Measurements from ENCODE around the gene WBP1.

WBP1 gene

DNA sequence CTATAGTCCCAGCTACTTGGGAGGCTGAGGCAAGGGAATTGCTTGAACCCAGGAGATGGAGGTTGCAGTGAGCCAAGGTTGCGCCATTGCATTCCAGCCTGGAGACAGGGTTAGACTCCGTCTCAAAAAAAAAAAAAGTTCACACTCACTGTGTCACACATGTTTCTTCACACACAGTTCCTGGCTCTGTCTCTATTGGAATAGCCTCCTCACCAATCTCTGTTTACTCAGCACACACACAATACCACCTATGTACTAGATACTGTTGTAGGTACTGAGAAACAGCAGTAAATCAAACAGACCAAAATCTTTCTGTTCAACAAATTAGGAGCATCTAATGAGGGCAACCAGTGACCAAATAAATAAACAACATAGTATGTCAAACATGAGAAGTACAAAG lies 27.9 kb downstream of the WBP1 start:
- no peak for DNase-seq
- Histone ChIP-seq H3K4me1 (ENCODE audit: insufficient read depth, low read length) (peaks cover 28% of the 10 kb centered on the region), H3K27ac (ENCODE audit: low read length) (no peak overlapping the region), H3K79me2 (ENCODE audit: insufficient read depth, low read length) (peaks cover 49% of the 10 kb centered on the region), H3K4me2 (ENCODE audit: insufficient read depth, low read length) (no peak overlapping the region), H3K27me3 (ENCODE audit: insufficient read depth, low read length, poor library complexity) (no peaks in the 10 kb centered on the region), H2AFZ (ENCODE audit: low read depth, low read length) (no peak overlapping the region), H3K4me3 (ENCODE audit: low read depth in 1 of 2, low read length in 2 of 2) (no peak overlapping the region), H3K9me3 (ENCODE audit: insufficient read depth, low read length, severe bottlenecking) (no peaks in the 10 kb centered on the region), H4K20me1 (ENCODE audit: insufficient read depth, low read length) (peaks cover 9% of the 10 kb centered on the region), H3K36me3 (ENCODE audit: insufficient read depth, low read length) (peaks cover 66% of the 10 kb centered on the region), H3K9ac (ENCODE audit: low read depth, low read length) (no peak overlapping the region)
- ATAC-seq (ENCODE audit: insufficient read depth, low read depth) = no peak
- no peak for TF ChIP-seq EZH2 (IDR thresholded peaks at IDR 0.05; ENCODE audit: borderline replicate concordance, low read depth, low read length, severe bottlenecking)
- TF ChIP-seq, protein P1, sequence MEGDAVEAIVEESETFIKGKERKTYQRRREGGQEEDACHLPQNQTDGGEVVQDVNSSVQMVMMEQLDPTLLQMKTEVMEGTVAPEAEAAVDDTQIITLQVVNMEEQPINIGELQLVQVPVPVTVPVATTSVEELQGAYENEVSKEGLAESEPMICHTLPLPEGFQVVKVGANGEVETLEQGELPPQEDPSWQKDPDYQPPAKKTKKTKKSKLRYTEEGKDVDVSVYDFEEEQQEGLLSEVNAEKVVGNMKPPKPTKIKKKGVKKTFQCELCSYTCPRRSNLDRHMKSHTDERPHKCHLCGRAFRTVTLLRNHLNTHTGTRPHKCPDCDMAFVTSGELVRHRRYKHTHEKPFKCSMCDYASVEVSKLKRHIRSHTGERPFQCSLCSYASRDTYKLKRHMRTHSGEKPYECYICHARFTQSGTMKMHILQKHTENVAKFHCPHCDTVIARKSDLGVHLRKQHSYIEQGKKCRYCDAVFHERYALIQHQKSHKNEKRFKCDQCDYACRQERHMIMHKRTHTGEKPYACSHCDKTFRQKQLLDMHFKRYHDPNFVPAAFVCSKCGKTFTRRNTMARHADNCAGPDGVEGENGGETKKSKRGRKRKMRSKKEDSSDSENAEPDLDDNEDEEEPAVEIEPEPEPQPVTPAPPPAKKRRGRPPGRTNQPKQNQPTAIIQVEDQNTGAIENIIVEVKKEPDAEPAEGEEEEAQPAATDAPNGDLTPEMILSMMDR (IDR thresholded peaks at IDR 0.05; ENCODE audit: borderline replicate concordance, extremely low read depth, low read length, poor library complexity, severe bottlenecking) = no peak

DNA sequence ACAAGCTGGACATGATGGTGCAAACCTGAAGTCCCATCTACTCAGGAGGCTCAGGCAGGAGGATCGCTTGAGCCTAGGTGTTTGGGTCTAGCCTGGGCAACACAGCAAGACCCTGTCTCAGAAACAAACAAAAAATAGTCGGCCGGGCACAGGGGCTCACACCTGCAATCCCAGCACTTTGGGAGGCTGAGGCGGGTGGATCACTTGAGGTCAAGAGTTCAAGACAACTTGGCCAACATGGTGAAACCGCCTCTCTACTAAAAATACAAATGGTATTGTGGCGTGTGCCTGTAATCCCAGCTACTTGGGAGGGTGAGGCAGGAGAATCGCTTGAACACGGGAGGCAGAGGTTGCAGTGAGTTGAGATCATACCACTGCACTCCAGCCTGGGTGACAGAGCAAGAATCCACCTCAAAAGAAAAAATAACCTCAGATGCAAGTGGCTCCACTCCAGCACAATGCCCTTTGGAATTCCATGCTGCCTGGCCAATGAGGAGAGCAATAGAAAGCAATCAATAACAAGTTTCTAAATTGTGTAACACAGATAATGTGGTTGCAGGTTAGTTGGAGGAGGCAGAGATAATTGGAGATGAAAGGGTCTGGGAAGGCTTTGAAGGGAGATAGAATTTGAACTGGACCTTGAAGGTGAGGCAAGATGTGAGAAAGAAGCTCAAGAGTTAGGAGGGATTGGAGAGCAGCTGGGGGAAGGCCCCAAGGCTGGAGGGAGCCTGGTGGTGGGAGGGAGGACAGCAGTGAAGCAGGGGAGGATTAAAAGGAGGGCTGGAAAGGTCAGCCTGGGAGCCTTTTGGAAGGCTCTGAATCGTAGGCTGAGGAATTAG lies 30.6 kb downstream of the WBP1 start:
- Histone ChIP-seq H3K9me3 (ENCODE audit: insufficient read depth, low read length, severe bottlenecking) (no peaks in the 10 kb centered on the region), H2AFZ (ENCODE audit: low read depth, low read length) (no peak overlapping the region), H3K79me2 (ENCODE audit: insufficient read depth, low read length) (peaks cover 25% of the 10 kb centered on the region), H3K4me1 (ENCODE audit: insufficient read depth, low read length) (peaks cover 12% of the 10 kb centered on the region), H4K20me1 (ENCODE audit: insufficient read depth, low read length) (no peaks in the 10 kb centered on the region), H3K36me3 (ENCODE audit: insufficient read depth, low read length) (peaks cover 79% of the 10 kb centered on the region), H3K4me2 (ENCODE audit: insufficient read depth, low read length) (no peak overlapping the region), H3K9ac (ENCODE audit: low read depth, low read length) (no peak overlapping the region), H3K27ac (ENCODE audit: low read length) (no peak overlapping the region), H3K4me3 (ENCODE audit: low read depth in 1 of 2, low read length in 2 of 2) (no peak overlapping the region), H3K27me3 (ENCODE audit: insufficient read depth, low read length, poor library complexity) (no peaks in the 10 kb centered on the region)
- no peak for TF ChIP-seq EZH2 (IDR thresholded peaks at IDR 0.05; ENCODE audit: borderline replicate concordance, low read depth, low read length, severe bottlenecking)
- TF ChIP-seq, protein P1 (IDR thresholded peaks at IDR 0.05; ENCODE audit: borderline replicate concordance, extremely low read depth, low read length, poor library complexity, severe bottlenecking) = no peak
- ATAC-seq (ENCODE audit: insufficient read depth, low read depth) (no peak; the same call in 2 of the 3 replicates), DNase-seq (no peak)

DNA sequence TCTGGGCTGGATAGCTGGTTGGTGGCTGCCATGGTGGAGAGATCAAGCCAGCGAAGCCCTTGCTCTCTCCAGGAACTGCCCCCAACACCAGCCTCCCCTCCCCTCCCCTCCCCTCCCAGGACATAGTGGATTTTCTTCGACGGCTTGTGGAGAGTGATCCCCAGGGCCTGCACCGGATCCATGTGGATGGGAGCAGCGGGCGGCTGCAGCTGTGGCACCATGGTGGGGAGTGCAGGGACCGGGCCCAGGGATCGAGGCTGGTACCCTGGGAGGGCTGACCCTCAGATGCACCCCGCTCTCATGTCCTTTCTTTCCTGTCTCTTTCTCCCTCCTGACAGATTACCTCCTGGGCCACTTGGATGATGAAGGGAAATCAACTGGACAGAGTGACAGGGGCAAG lies 31.7 kb downstream of the WBP1 start:
- H3K9me3 ChIP-seq (ENCODE audit: insufficient read depth, low read length, severe bottlenecking) = no peaks in the 10 kb centered on the region
- peaks cover 18% of the 10 kb centered on the region for H3K79me2 ChIP-seq (ENCODE audit: insufficient read depth, low read length)
- no peak for ATAC-seq (ENCODE audit: insufficient read depth, low read depth)
- no peak overlapping the region for H3K4me3 ChIP-seq (ENCODE audit: low read depth in 1 of 2, low read length in 2 of 2)
- no peak overlapping the region for H2AFZ ChIP-seq (ENCODE audit: low read depth, low read length)
- H3K9ac ChIP-seq (ENCODE audit: low read depth, low read length) = no peak overlapping the region
- TF ChIP-seq EZH2 (IDR thresholded peaks at IDR 0.05; ENCODE audit: borderline replicate concordance, low read depth, low read length, severe bottlenecking) = no peak
- TF ChIP-seq, protein P1 (IDR thresholded peaks at IDR 0.05; ENCODE audit: borderline replicate concordance, extremely low read depth, low read length, poor library complexity, severe bottlenecking) = no peak
- H3K27me3 ChIP-seq (ENCODE audit: insufficient read depth, low read length, poor library complexity) = no peaks in the 10 kb centered on the region
- no peak overlapping the region for H3K27ac ChIP-seq (ENCODE audit: low read length)
- H3K36me3 ChIP-seq (ENCODE audit: insufficient read depth, low read length) = peaks cover 84% of the 10 kb centered on the region
- H4K20me1 ChIP-seq (ENCODE audit: insufficient read depth, low read length) = no peaks in the 10 kb centered on the region
- DNase-seq = no peak
- H3K4me2 ChIP-seq (ENCODE audit: insufficient read depth, low read length) = no peak overlapping the region
- peaks cover 2% of the 10 kb centered on the region; the same call in 1 of the 2 replicates for H3K4me1 ChIP-seq (ENCODE audit: insufficient read depth, low read length)
